Endothelial cell of umbilical vein (primary cell): Measurements from ENCODE around the gene SDCCAG8. TPM values are rescaled to one million over a fixed set of nuclear protein-coding genes. Genes with fewer than 3 reads are reported as not detected.

Source experiments
- BruUV-seq: library from RNA; stranded (reverse); fragments of 400-500 nt; replicated peaks from 2 replicates; lab custom pipeline; 2021; lab: Mats Ljungman, UMichigan
- CTCF ChIA-PET: fragments of 300-600, 350-600 bp; sonication (Branson Sonifier 250); formaldehyde crosslinking; loops from one replicate; lab custom pipeline; 2021; ENCODE audit warnings: antibody characterized with exemption, inconsistent platforms; lab: Charles Lee
- POLR2A ChIA-PET: fragments of 300-600, 350-600 bp; sonication (Branson Sonifier 250); formaldehyde crosslinking; loops from one replicate; lab custom pipeline; 2021; ENCODE audit warnings: antibody characterized with exemption, inconsistent platforms; lab: Charles Lee
- DNase-seq: peaks from one replicate; pipeline ENCODE4 v3.0.0-alpha.2; 2011; ENCODE audit warnings: low read depth, low spot score
- FAIRE-seq: peaks from 2 replicates; lab custom pipeline; 2011; peaks lifted over from hg19 to GRCh38; lab: Jason Lieb, UNC
- H2AFZ ChIP-seq: 2 replicates; pipeline ENCODE4 v1.6.0; 2012; ENCODE audit warnings: low read depth, low read length, control low read depth, inconsistent platforms
- H3K27ac ChIP-seq: 2 replicates; pipeline ENCODE4 v1.5.1; 2011; ENCODE audit warnings: low read depth, mild to moderate bottlenecking, control low read depth, low read length, moderate library complexity; ENCODE audit not compliant: insufficient read depth
- H3K27me3 ChIP-seq, 2 experiments: 2 replicates each; pipeline versions ENCODE4 v1.6.0 to v1.6.1; 2011; ENCODE audit warnings: low read length in 2 of 2, mixed read lengths in 1 of 2; ENCODE audit not compliant: control insufficient read depth in 2 of 2, insufficient read depth in 2 of 2
- H3K36me3 ChIP-seq, 2 experiments: 2 replicates in 1 of 2; 3 replicates in 1 of 2; pipeline ENCODE4 v1.5.1; 2011; ENCODE audit warnings: low read length in 2 of 2, mild to moderate bottlenecking in 1 of 2, moderate library complexity in 1 of 2; ENCODE audit not compliant: control insufficient read depth in 2 of 2, insufficient read depth in 2 of 2; ENCODE audit errors: extremely low read depth in 1 of 2
- H3K4me1 ChIP-seq: 3 replicates; pipeline ENCODE4 v1.5.1; 2011; ENCODE audit warnings: mild to moderate bottlenecking, low read length; ENCODE audit not compliant: control insufficient read depth, insufficient read depth; ENCODE audit errors: extremely low read depth
- H3K4me2 ChIP-seq: 2 replicates; pipeline ENCODE4 v1.6.1; 2011; ENCODE audit warnings: low read length, control low read depth, mixed read lengths; ENCODE audit not compliant: insufficient read depth
- H3K4me3 ChIP-seq, 3 experiments: fragments of 200-600 bp in 1 of 3; sonication (generic), shearing (Covaris generic) in 1 of 3; replicated peaks in 1 of 3; 2 replicates each; pipeline ENCODE4 v1.5.1; 2011 to 2016; ENCODE audit warnings: control low read depth in 3 of 3, low read length in 3 of 3, mild to moderate bottlenecking in 2 of 3, inconsistent platforms in 1 of 3, low read depth in 1 of 3, moderate library complexity in 1 of 3; ENCODE audit not compliant: insufficient read depth in 1 of 3
- H3K79me2 ChIP-seq: 2 replicates; pipeline ENCODE4 v1.6.0; 2012; ENCODE audit warnings: low read length, inconsistent platforms; ENCODE audit not compliant: control insufficient read depth, insufficient read depth
- H3K9ac ChIP-seq: replicated peaks from 2 replicates; pipeline ENCODE3; 2011; ENCODE audit warnings: low read length, control low read depth; ENCODE audit not compliant: insufficient read depth; ENCODE audit errors: extremely low read depth
- H3K9me1 ChIP-seq: replicated peaks from 3 replicates; pipeline ENCODE4 v1.6.0; 2011; ENCODE audit warnings: mild to moderate bottlenecking, low read length; ENCODE audit not compliant: control insufficient read depth, insufficient read depth; ENCODE audit errors: extremely low read depth
- H3K9me3 ChIP-seq: replicated peaks from 2 replicates; pipeline ENCODE4 v1.5.1; 2012; ENCODE audit warnings: low read length, inconsistent platforms; ENCODE audit not compliant: control insufficient read depth, insufficient read depth
- H4K20me1 ChIP-seq: replicated peaks from 2 replicates; pipeline ENCODE3; 2011; ENCODE audit warnings: mild to moderate bottlenecking, low read length; ENCODE audit not compliant: control insufficient read depth, insufficient read depth; ENCODE audit errors: extremely low read depth
- CTCF ChIP-seq, 2 donors: IDR thresholded peaks; 1 replicate in 1 of 2; 2 replicates in 1 of 2; pipeline ENCODE4 v1.5.1; 2011; ENCODE audit warnings: low read length in 2 of 2, mild to moderate bottlenecking in 2 of 2, moderate library complexity in 2 of 2, control low read depth in 1 of 2, inconsistent platforms in 1 of 2, low read depth in 1 of 2; ENCODE audit not compliant: insufficient read depth in 1 of 2; ENCODE audit errors: extremely low read depth in 1 of 2
- EZH2 ChIP-seq: IDR thresholded peaks from 2 replicates; pipeline ENCODE4 v1.6.1; 2012; ENCODE audit warnings: borderline replicate concordance, low read depth, mild to moderate bottlenecking, moderate library complexity, low read length, inconsistent platforms; ENCODE audit not compliant: severe bottlenecking
- FOS ChIP-seq: IDR thresholded peaks from 2 replicates; pipeline ENCODE4 v1.6.1; 2011; ENCODE audit warnings: mild to moderate bottlenecking, low read length, moderate library complexity, borderline replicate concordance; ENCODE audit not compliant: insufficient read depth
- GATA2 ChIP-seq: IDR thresholded peaks from 2 replicates; pipeline ENCODE4 v1.7.0; 2011; ENCODE audit warnings: low read depth, mild to moderate bottlenecking, moderate library complexity, mixed read lengths, low read length; ENCODE audit not compliant: insufficient read length, insufficient read depth
- JUN ChIP-seq: IDR thresholded peaks from 2 replicates; pipeline ENCODE4 v1.6.1; 2011; ENCODE audit warnings: borderline replicate concordance, low read depth; ENCODE audit not compliant: insufficient read length, insufficient read depth
- MAX ChIP-seq: IDR thresholded peaks from 2 replicates; pipeline ENCODE4 v1.6.1; 2011; ENCODE audit not compliant: insufficient read depth, insufficient read length
- MYC ChIP-seq: IDR thresholded peaks from one replicate; pipeline ENCODE4 v1.6.1; 2011; ENCODE audit warnings: mild to moderate bottlenecking, low read depth, low read length
- POLR2A ChIP-seq: IDR thresholded peaks from 2 replicates; pipeline ENCODE4 v1.6.1; 2012; ENCODE audit warnings: low read depth, mild to moderate bottlenecking, control low read depth, low read length
- POLR2AphosphoS5 ChIP-seq: IDR thresholded peaks from 2 replicates; pipeline ENCODE4 v1.6.1; 2012; ENCODE audit warnings: low read depth, mild to moderate bottlenecking, control low read depth, low read length, moderate library complexity; ENCODE audit not compliant: insufficient read depth
- dilution Hi-C: fragments of 300-500 bp; cut with MboI; formaldehyde crosslinking; loops from one replicate; pipeline ENCODE4 v1.15.0; 2019; ENCODE audit warnings: low sequenced_read_pairs; ENCODE audit not compliant: extremely low pct_ligation_motif_present
- intact Hi-C: fragments of 100-400 bp; cut with micrococcal nuclease; formaldehyde crosslinking; loops from one replicate; pipeline ENCODE4 v1.10.0; 2022
- polyA plus RNA-seq, 4 experiments: library from polyadenylated mRNA; depleted of rRNA in 3 of 4; stranded (reverse) in 3 of 4; unstranded in 1 of 4; fragments of >200 nt; gene quantifications; 2 replicates each; pipeline versions ENCODE4 v1.2.1 to v1.2.3, GENCODE V29; 2011 to 2012; ENCODE audit warnings: missing spikeins in 1 of 4
- total RNA-seq: library from RNA; stranded (reverse); gene quantifications from 2 replicates; pipeline ENCODE4 v1.2.3, GENCODE V29; 2021

Gene SDCCAG8
- total and polyA plus RNA-seq, 2 donors (not counting 3 experiments of a cell fraction or from before 2014, with no cell fraction given), result 14.6 to 25.7 TPM

GRCh38 chr1:243488459-243489157 lies 232.8 kb downstream of the SDCCAG8 start:
- no TSS peak for BruUV-seq
- DNase-seq (no peak), FAIRE-seq (no peak)
- Histone ChIP-seq H3K9ac (no peak overlapping the region), H3K4me2 (no peak overlapping the region), H3K79me2 (no peaks in the 10 kb centered on the region), H4K20me1 (no peaks in the 10 kb centered on the region), H3K4me1 (no peaks in the 10 kb centered on the region), H3K4me3 (no peak overlapping the region), H3K9me3 (no peaks in the 10 kb centered on the region), H3K27me3 (no peaks in the 10 kb centered on the region), H2AFZ (no peak overlapping the region), H3K9me1 (no peaks in the 10 kb centered on the region), H3K27ac (no peak overlapping the region), H3K36me3 (peaks cover 2 to 3% of the 10 kb centered on the region in 2 experiments)
- dilution Hi-C loops, result no loop called here
- ChIA-PET POLR2A (no interaction called here), CTCF (interaction anchor here (1.2 kb wide), 1 partner anchor 254 kb away, joined by 3 read pairs; no protein-coding TSS in a partner anchor)
- intact Hi-C loops, result no loop called here
- TF ChIP-seq MAX (no peak), MYC (no peak), CTCF (IDR thresholded peaks at IDR 0.05; ENCODE audit: extremely low read depth in 1 of 2, insufficient read depth in 1 of 2, low read depth in 1 of 2, low read length in 2 of 2) (no peak), POLR2AphosphoS5 (no peak), FOS (no peak), GATA2 (no peak), JUN (no peak), EZH2 (no peak), POLR2A (no peak)
